22Rv1 (cell line): ENCODE measurements around the gene SIT1.

Experiments
- H3K27ac ChIP-seq: fragments of 450-650 bp; 2 replicates; pipeline ENCODE4 v1.5.1; 2017
- ZFX ChIP-seq: fragments of 450-650 bp; IDR thresholded peaks from 2 replicates; pipeline ENCODE4 v1.6.1; 2017; ENCODE audit warnings: antibody characterized with exemption, borderline replicate concordance
- TF ChIP-seq, protein P1 (sequence below): fragments of 450-650 bp; IDR thresholded peaks from 2 replicates; pipeline ENCODE4 v1.5.1; 2017; ENCODE audit warnings: mild to moderate bottlenecking

The SIT1 gene, protein sequence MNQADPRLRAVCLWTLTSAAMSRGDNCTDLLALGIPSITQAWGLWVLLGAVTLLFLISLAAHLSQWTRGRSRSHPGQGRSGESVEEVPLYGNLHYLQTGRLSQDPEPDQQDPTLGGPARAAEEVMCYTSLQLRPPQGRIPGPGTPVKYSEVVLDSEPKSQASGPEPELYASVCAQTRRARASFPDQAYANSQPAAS

DNA sequence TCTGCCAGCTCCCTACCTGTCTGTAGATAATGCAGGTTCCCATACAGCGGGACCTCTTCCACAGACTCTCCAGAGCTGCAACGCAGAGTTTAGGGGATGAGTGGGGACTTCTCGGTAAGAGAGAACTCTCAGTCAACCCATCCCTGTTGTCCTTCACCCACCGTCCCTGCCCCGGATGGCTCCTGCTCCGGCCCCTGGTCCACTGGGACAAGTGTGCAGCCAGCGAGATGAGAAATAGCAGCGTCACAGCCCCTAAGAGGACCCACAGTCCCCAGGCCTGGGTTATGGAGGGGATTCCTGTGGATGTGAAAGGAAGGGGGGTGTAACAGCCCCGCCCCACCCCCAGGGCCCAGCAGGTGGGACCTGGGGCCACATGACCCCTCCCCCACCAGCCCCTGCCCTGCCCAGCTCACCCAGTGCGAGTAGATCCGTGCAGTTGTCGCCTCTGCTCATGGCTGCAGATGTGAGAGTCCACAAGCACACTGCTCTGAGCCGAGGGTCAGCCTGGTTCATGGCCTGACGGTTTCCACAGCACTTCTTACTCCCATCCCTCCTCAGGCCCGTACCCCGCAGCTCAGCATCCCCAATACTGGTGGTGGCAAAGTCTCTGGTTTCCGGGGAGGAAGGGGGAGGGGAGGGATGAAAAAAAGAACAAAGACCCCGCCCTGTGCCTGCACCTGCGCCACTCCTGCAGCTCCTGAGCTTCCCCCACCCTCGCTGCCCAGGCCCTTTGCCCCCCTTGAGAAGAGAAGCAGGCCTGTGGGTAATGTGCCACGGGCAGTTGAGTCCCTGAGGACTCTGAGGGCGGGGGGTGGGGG is at the start of gene SIT1:
SIT1 (minus strand) TSS at position 591 of the 818 bp plus-strand sequence; CDS start at position 513, 78 bp downstream.
- no peak within 1 kb of the TSS for H3K27ac ChIP-seq
- TF ChIP-seq, protein P1, sequence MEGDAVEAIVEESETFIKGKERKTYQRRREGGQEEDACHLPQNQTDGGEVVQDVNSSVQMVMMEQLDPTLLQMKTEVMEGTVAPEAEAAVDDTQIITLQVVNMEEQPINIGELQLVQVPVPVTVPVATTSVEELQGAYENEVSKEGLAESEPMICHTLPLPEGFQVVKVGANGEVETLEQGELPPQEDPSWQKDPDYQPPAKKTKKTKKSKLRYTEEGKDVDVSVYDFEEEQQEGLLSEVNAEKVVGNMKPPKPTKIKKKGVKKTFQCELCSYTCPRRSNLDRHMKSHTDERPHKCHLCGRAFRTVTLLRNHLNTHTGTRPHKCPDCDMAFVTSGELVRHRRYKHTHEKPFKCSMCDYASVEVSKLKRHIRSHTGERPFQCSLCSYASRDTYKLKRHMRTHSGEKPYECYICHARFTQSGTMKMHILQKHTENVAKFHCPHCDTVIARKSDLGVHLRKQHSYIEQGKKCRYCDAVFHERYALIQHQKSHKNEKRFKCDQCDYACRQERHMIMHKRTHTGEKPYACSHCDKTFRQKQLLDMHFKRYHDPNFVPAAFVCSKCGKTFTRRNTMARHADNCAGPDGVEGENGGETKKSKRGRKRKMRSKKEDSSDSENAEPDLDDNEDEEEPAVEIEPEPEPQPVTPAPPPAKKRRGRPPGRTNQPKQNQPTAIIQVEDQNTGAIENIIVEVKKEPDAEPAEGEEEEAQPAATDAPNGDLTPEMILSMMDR: no peak
- TF ChIP-seq ZFX: no peak

GRCh38 chr9:35700031-35700430 is 49.3 kb upstream of the SIT1 start:
- no peak overlapping the region for H3K27ac ChIP-seq
- TF ChIP-seq ZFX: no peak
- TF ChIP-seq, protein P1: no peak

DNA sequence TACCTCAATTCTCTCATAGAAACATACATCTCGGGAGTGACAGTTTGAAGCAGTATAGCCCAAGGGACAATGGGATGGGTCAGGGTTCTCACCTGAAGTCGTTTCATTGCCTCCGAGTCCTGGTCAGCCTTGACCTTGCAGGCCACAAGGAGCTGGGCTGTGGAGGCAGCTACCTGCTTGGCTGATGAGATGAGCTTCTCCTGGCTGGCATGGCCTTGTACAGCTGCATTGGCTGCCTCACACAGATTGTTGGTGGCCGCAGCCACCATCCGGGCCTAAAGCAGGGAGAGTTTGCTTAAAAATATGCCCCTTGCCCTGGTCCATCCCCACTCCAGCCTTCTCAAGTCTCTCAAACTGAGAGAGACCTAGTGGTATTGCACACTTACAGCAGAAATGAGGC is 47.5 kb upstream of the SIT1 start:
- no peak overlapping the region for H3K27ac ChIP-seq
- TF ChIP-seq ZFX: no peak

- TF ChIP-seq ZFX: no peak
- TF ChIP-seq, protein P1: no peak
- no peak overlapping the region for H3K27ac ChIP-seq
These were observed 46.8 kb upstream of the SIT1 start for GRCh38 chr9:35697486-35697885.

DNA sequence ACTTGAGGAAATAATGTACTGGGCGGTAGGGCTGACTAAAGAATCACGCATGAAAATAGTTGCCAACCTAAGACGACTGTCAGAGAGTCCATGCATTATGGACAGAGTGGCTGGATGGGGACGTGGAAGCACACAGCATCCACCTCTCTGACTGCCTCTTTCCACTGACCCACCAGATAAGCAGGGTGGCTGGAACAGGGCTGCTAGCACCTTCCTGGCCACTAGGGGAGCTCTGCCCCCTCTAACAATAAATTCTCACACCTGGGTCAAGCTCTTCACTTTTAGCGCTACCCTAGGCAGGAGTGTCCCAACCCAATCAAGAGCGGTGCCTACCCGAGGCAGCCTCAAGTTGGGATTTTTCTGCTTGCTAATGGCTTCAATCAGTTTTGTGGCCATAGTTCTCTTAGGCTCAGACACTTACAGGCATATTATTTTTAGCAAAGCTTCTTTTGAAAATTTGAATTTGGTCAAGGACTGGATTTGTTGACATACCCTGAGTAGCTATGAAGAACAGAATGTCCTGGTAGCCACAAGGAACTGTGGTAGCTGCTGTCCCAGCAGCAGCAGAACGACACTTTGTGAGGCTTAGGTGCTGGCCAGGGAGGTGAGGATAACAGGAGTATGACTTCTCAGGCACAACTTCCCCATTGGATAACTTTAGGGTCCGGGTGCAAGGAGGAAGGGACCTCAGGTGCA is 45.9 kb upstream of the SIT1 start:
- TF ChIP-seq ZFX: no peak
- TF ChIP-seq, protein P1: peak; percentile 96
- H3K27ac ChIP-seq: peak overlapping the region; percentile 26; the same call in 1 of the 2 replicates

- TF ChIP-seq, protein P1: no peak
- TF ChIP-seq ZFX: no peak
- peak overlapping the region; percentile 26; the same call in 1 of the 2 replicates for H3K27ac ChIP-seq
These were observed 45.2 kb upstream of the SIT1 start for GRCh38 chr9:35695943-35696401.

DNA sequence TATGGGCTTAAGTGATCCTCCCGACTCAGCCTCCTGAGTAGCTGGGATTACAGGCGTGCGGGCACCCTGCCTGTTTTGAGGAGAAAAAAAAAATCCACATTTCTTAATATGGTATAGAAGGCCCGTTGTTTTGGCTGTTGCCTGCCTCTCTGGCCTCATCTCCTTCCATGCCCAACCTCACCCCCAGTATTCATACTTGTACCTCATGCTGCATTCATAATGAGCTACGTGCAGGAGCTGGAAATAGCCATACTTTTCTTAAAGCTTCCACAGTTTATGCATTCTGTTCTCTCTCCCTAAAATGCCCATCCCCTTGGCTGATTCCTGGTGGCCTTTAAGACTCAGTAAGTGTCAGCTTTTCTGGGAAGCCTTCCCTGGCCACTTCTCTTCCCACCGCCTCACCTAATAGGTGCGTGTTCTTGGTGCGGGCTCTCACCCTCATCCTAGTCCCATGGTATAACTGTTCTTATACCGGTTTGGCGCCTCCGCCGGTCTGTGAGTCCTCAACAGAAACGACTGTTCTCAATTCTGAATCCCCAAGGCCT is 41.1 kb upstream of the SIT1 start:
- TF ChIP-seq, protein P1: no peak
- no peak for TF ChIP-seq ZFX
- no peak overlapping the region for H3K27ac ChIP-seq
